Stimulated activated CD8-positive, alpha-beta memory T cell treated with anti-CD3 and anti-CD28 coated beads, Interleukin-7, amount 100 ng/mL, for 24 hours (primary cell): Measurements from ENCODE around the gene DRAM2.
"Not testable (repeated sequence)": the region's sequence is repeated elsewhere in the genome, so short reads cannot be mapped to it uniquely, and the experiment has no call there.

ENCODE experiments used
- DNase-seq: peaks from one replicate; pipeline ENCODE4 v3.0.0-alpha.2; 2020; ENCODE audit warnings: low read depth

Gene DRAM2

DNA sequence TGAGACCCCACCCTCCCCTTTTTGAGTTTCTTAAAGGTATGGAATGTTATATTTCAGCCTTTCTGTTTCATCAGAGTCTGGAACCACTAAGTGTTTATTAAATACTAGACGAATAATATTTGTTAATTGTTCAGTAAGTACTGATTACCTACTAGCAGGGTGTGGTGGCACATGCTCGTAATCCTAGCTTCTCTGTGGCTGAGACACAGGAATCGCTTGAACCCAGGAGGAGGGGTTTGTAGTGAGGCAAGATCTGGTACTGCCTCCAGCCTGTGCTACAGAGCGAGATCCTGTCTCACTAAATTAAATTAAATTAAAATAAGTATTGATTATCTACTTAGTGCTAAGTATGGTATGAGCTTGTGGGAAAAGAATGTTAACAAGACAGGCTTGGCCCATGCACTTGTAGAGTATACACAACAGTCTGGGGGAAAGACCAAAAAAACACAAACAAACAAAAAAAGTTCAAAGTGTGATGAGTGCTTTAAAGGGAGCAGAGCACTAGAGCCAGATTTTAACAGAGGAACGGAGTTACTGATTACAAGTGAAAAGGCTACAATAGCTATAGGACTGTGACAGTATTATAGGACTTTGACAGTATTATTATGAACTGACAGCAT lies 2.6 kb upstream of the DRAM2 start:
- DNase-seq, result no peak

- DNase-seq, result no peak
Observed at GRCh38 chr1:111141245-111142220, 1.6 kb upstream of the DRAM2 start.

DNA sequence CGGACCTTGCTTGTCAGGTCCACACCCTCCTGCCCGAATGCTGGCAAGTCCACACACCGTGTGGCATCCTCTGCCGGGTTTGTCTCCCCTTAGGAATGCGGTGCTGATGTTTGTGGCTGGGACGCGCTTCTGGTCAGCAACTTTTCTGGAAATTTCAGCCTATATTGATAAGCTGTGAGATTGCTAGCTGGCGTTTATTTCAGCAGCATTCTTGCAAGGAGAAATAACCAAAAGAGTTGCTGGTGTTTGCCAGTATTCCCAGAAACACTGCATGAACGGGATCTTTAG lies 731 bp upstream of the DRAM2 start:
- DNase-seq, result no peak

DNA sequence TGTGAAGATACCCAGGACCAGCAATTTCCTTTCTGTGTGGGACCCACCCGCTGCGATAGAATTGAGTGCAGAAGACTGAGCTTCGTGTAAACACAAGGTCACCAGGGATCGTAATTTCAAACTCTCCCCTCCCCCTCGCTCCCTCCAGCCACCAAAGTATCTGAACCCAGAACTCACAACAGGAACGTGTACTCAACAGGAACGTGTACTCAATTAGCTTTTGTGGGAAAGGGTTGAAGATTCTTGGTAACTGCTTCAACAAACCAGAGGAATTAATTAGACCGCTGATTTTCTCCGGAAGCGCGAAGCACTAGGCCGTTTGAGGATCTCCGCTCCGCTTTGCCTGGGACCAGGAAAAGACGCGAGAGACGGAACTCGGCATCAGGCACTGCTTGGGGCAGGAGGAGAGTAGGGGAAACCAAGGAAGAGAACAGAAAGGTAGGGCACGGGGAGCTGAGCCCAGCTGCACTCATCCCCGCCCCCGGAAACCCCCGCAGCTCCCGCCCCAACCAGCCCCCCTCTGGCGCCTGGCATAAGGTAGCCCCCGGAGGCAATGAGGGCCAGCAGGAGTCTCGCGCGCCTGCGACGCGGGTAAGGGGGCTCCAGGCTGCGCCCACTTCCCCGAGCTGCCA lies 453 bp downstream of the DRAM2 start:
- no peak for DNase-seq

GRCh38 chr1:111133866-111134265 lies 6.0 kb downstream of the DRAM2 start:
- DNase-seq, result no peak

DNA sequence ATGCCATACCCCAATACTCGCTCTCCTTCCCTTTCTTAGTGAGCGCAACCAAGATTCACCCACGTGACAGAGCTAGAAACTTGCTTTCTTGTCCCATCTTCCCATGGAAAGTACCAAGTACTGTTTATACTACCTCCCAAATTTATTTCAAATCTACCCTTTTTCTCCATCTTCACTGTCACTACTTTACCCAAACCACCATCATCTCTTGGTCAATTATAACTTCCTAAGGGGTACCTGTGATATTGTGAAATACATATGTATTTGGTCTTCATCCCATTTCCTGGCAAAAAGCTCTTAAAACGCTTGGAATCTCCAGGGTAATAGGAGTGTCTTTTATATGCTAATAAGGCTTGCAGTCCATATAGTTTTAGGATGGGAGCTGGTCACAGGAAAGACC lies 8.2 kb downstream of the DRAM2 start:
- DNase-seq, result no peak

GRCh38 chr1:111129376-111129775 lies 10.5 kb downstream of the DRAM2 start:
- DNase-seq, result no peak

GRCh38 chr1:111127923-111128643 lies 11.8 kb downstream of the DRAM2 start:
- DNase-seq, result no peak

GRCh38 chr1:111126354-111126753 lies 13.5 kb downstream of the DRAM2 start:
- no peak for DNase-seq

DNA sequence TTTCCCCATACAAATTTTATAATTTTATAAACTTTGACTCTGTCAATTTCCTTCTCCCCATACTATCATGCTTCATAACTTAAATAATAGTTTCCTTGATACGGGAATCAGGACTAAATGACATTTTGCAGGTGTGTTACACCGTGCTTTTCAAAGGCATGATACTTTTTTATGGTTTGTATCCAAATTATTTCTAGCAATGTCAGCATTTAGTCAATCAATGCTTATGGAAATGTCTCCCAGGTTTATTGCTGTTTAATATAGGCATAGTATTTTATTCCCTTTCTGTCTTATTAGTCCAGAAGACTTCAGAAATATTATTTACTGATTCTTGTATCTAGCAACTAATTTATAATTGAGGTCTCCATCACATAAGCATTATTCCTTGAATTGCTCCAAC lies 23.4 kb downstream of the DRAM2 start:
- DNase-seq, result no peak

- no peak for DNase-seq
Observed at GRCh38 chr1:111110197-111110899, 29.5 kb downstream of the DRAM2 start.

DNA sequence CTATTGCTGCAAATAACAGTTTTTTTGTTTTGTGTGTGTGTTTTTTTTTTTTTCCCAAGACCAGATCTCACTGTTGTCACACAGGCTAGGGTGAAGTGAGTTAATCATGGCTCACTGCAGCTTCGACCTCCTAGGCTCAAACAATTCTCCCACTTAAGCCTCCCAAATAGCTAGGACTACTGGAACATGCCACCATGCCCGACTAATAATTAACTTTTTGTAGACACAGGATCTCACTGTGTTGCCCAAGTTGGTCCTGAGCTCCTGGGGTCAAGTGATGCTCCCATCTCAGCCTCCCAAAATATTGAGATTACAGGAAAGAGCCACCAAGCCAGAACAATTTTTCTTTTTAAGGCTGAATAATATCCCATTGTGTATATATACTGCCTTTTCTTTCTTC lies 34.9 kb downstream of the DRAM2 start:
- no peak for DNase-seq

DNA sequence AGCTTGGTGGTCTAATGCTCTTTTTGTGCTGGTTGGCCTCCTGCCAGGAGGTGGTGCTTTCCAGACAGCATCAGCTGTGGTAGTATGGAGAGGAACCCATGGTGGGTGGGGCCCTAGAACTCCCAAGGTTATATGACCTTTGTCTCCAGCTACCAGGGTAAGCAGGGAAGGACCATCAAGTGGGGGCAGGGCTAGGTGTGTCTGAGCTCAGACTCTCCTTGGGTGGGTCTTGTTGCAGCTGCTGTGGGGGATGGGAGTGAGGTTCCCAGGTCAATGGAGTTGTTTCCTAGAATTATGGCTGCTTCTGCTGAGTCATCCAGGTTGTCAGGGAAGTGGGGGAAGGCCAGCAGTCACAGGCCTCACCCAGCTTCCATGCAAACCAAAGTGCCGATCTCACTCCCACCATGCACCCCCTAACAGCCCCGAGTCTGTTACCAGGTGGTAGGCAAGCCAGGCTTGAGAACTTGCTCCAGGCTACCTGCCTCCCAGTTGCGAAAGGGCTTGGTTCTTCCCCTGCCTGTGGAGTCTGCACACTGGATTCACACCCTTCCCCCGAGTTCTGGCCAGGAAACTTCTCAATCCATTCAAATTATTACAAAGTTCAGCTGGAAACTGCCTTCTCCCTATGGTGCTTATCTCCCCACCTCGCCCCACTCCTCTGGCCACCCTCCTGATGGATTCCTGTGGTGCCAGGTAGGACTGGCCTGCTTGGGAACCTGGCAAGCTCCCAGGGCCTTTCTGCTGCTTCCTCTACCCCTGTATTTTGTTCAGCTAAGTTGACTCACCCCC lies 37.8 kb downstream of the DRAM2 start:
- no peak for DNase-seq

DNA sequence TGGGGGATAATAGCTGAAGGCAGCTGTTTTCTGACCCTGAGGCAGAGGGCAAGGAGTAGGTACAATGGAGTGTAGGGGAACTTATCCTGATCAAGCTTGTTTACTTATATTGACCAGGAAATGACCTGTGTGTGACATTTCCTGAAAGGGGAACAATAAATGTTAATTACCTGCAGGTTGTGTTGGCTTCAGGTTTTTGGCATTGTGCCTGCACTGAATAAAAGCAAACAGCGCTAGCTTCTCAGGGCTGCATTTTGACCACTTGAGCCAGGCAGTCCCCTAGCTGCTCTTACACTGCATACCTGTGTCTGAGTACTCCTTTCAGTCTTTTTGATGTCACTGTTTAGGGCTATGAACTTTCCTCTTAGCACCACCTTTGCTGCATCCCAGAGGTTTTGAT lies 40.6 kb downstream of the DRAM2 start:
- DNase-seq, result no peak

GRCh38 chr1:111097356-111098099 lies 42.4 kb downstream of the DRAM2 start:
- no peak for DNase-seq

DNA sequence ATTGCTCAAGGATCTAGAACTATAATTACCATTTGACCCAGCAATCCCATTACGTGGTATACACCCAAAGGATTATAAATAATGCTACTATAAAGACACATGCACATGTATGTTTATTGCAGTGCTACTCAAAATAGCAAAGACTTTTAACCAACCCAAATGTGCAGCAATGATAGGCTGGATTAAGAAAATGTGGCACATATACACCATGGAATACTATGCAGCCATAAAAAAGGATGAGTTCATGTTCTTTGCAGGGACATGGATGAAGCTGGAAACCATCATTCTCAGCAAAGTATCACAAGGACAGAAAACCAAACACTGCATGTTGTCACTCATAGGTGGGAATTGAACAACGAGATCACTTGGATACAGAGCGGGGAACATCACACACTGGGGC lies 44.5 kb downstream of the DRAM2 start:
- DNase-seq, result not testable (repeated sequence)

GRCh38 chr1:111089638-111090037 lies 50.3 kb downstream of the DRAM2 start:
- DNase-seq, result no peak

DNA sequence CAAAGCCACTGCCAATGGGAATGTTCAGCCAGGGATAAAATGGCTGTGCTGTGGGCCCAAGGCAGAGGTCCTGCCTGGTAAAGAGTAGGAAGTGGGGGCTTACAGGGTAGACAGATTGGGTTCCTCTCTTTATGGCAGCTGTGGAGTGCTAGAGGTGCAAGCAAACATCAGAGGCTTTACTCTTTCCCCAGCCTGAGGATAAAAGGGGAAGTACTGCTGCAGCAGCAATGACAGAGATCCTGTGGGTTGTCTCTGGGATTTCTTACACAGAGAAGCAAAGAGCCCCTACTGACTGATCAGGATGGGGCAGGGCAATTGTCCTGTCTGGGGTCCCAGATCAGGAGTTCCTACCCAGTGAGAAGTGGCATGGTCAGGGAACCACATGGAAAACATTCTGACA lies 54.2 kb downstream of the DRAM2 start:
- no peak for DNase-seq

DNA sequence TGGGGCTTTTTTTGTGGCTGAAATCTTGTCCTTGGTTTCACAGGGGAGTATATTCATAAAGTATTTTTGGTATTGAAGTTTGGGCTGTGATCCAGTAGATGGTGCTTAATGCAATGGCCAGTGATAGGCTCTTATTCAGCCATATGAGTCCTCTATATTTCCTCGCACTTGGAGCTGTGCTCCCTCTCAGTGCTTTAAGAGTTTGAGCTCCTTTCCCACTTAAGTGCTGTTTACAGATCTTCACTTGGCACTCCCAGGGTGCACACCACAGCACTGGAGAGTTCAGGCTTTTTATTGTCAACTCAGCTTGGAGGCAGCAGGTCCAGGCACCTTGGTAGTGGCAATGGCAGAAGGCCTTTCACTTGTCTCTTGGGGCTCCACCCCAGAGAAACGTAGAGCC lies 54.9 kb downstream of the DRAM2 start:
- no peak for DNase-seq

GRCh38 chr1:111082421-111083203 lies 57.3 kb downstream of the DRAM2 start:
- DNase-seq, result no peak
